Immature natural killer cell (primary cell): Measurements from ENCODE around the gene TRIM77. TPM values are rescaled to one million over a fixed set of nuclear protein-coding genes. Genes with fewer than 3 reads are reported as not detected.
"Not testable (repeated sequence)": the region's sequence is repeated elsewhere in the genome, so short reads cannot be mapped to it uniquely, and the experiment has no call there.

Source experiments
- DNase-seq, 3 donors: peaks; one replicate each; pipeline ENCODE4 v3.0.0; 2022; ENCODE audit warnings: mixed read lengths in 1 of 3
- H3K27ac Mint-ChIP-seq, 6 donors: one replicate each; pipeline ENCODE4 v1.8.0; 2020; ENCODE audit warnings: mixed read lengths in 6 of 6, mild to moderate bottlenecking in 5 of 6, inconsistent platforms in 4 of 6, moderate library complexity in 3 of 6
- H3K27me3 Mint-ChIP-seq, 3 donors: one replicate each; pipeline ENCODE4 v1.8.0; 2020 to 2021; ENCODE audit warnings: low read depth in 3 of 3, mild to moderate bottlenecking in 3 of 3, mixed read lengths in 3 of 3, moderate library complexity in 3 of 3, inconsistent platforms in 1 of 3
- H3K36me3 Mint-ChIP-seq, 3 donors: one replicate each; pipeline ENCODE4 v1.8.0; 2020; ENCODE audit warnings: mixed read lengths in 3 of 3, inconsistent platforms in 2 of 3, mild to moderate bottlenecking in 2 of 3
- H3K4me1 Mint-ChIP-seq, 2 donors: one replicate each; pipeline ENCODE4 v1.8.0; 2020; ENCODE audit warnings: inconsistent platforms in 2 of 2, mild to moderate bottlenecking in 2 of 2, mixed read lengths in 2 of 2, moderate library complexity in 1 of 2
- H3K4me3 Mint-ChIP-seq, 5 donors: one replicate each; pipeline ENCODE4 v1.8.0; 2020; ENCODE audit warnings: mild to moderate bottlenecking in 5 of 5, mixed read lengths in 5 of 5, inconsistent platforms in 3 of 5, moderate library complexity in 3 of 5
- H3K9me3 Mint-ChIP-seq, 6 donors: one replicate each; pipeline ENCODE4 v1.8.0; 2020; ENCODE audit warnings: mild to moderate bottlenecking in 6 of 6, mixed read lengths in 6 of 6, inconsistent platforms in 4 of 6, moderate library complexity in 3 of 6
- polyA plus RNA-seq, 3 donors: library from polyadenylated mRNA; unstranded; fragments of 300-500 nt; fragmentation: Illumina TruSeq; gene quantifications; one replicate each; pipeline ENCODE4 v1.2.3, GENCODE V29; 2021

Gene TRIM77
- not detected for polyA plus RNA-seq

GRCh38 chr11:89709999-89710398 is at the start of gene TRIM77:
TRIM77 (plus strand) TSS chr11:89710299; CDS start chr11:89710299, 0 bp downstream.
- not testable (repeated sequence) for H3K36me3 Mint-ChIP-seq, H3K4me3 Mint-ChIP-seq, H3K27ac Mint-ChIP-seq, H3K4me1 Mint-ChIP-seq, H3K27me3 Mint-ChIP-seq, DNase-seq
- H3K9me3 Mint-ChIP-seq, result peaks cover 5 to 33% (median 16%) of the 10 kb centered on the region in 6 donors

- no peak for DNase-seq
- H3K27ac Mint-ChIP-seq, result no peak overlapping the region
- no peaks in the 10 kb centered on the region for H3K4me1 Mint-ChIP-seq
- peaks cover 0 to 3% (median 2%) of the 10 kb centered on the region in 3 donors for H3K27me3 Mint-ChIP-seq
- H3K4me3 Mint-ChIP-seq, result no peak overlapping the region
- no peaks in the 10 kb centered on the region for H3K36me3 Mint-ChIP-seq
- H3K9me3 Mint-ChIP-seq, result peaks cover 0 to 14% (median 2%) of the 10 kb centered on the region in 6 donors
These were observed 43.1 kb upstream of the TRIM77 start for GRCh38 chr11:89667001-89667400.

- H3K27me3 Mint-ChIP-seq, H3K36me3 Mint-ChIP-seq, H3K4me3 Mint-ChIP-seq, H3K4me1 Mint-ChIP-seq, H3K27ac Mint-ChIP-seq, DNase-seq: not testable (repeated sequence)
- H3K9me3 Mint-ChIP-seq, result peaks cover 0 to 14% (median 2%) of the 10 kb centered on the region in 6 donors
These were observed 41.9 kb upstream of the TRIM77 start for GRCh38 chr11:89668158-89668557.

- DNase-seq, H3K4me1 Mint-ChIP-seq, H3K27me3 Mint-ChIP-seq, H3K27ac Mint-ChIP-seq, H3K4me3 Mint-ChIP-seq, H3K36me3 Mint-ChIP-seq: not testable (repeated sequence)
- peaks cover 0 to 18% (median 3%) of the 10 kb centered on the region in 6 donors for H3K9me3 Mint-ChIP-seq
These were observed 40.5 kb upstream of the TRIM77 start for GRCh38 chr11:89669586-89669985.

- not testable (repeated sequence) for H3K4me1 Mint-ChIP-seq, H3K27ac Mint-ChIP-seq, H3K27me3 Mint-ChIP-seq, DNase-seq, H3K4me3 Mint-ChIP-seq, H3K36me3 Mint-ChIP-seq
- H3K9me3 Mint-ChIP-seq, result peaks cover 0 to 18% (median 3%) of the 10 kb centered on the region in 6 donors
These were observed 40.0 kb upstream of the TRIM77 start for GRCh38 chr11:89669993-89670669.

GRCh38 chr11:89672547-89672946 is 37.6 kb upstream of the TRIM77 start:
- H3K4me1 Mint-ChIP-seq, H3K4me3 Mint-ChIP-seq, H3K27ac Mint-ChIP-seq, DNase-seq, H3K36me3 Mint-ChIP-seq, H3K27me3 Mint-ChIP-seq: not testable (repeated sequence)
- H3K9me3 Mint-ChIP-seq, result peaks cover 0 to 30% (median 3%) of the 10 kb centered on the region in 6 donors

GRCh38 chr11:89673380-89673779 is 36.7 kb upstream of the TRIM77 start:
- H3K4me3 Mint-ChIP-seq, H3K27me3 Mint-ChIP-seq, H3K4me1 Mint-ChIP-seq, H3K36me3 Mint-ChIP-seq, DNase-seq, H3K27ac Mint-ChIP-seq: not testable (repeated sequence)
- H3K9me3 Mint-ChIP-seq, result peaks cover 0 to 34% (median 2%) of the 10 kb centered on the region in 6 donors

- H3K27ac Mint-ChIP-seq, H3K36me3 Mint-ChIP-seq, DNase-seq, H3K27me3 Mint-ChIP-seq, H3K4me1 Mint-ChIP-seq, H3K4me3 Mint-ChIP-seq: not testable (repeated sequence)
- H3K9me3 Mint-ChIP-seq, result peaks cover 0 to 40% (median 7%) of the 10 kb centered on the region in 6 donors
These were observed 34.7 kb upstream of the TRIM77 start for GRCh38 chr11:89675383-89675782.

- peaks cover 0 to 38% (median 7%) of the 10 kb centered on the region in 6 donors for H3K9me3 Mint-ChIP-seq
- H3K36me3 Mint-ChIP-seq, DNase-seq, H3K27me3 Mint-ChIP-seq, H3K4me3 Mint-ChIP-seq, H3K4me1 Mint-ChIP-seq, H3K27ac Mint-ChIP-seq: not testable (repeated sequence)
These were observed 34.2 kb upstream of the TRIM77 start for GRCh38 chr11:89675948-89676347.

- H3K9me3 Mint-ChIP-seq, result peaks cover 1 to 41% (median 17%) of the 10 kb centered on the region in 6 donors
- H3K27me3 Mint-ChIP-seq, H3K4me3 Mint-ChIP-seq, H3K27ac Mint-ChIP-seq, H3K36me3 Mint-ChIP-seq, DNase-seq, H3K4me1 Mint-ChIP-seq: not testable (repeated sequence)
These were observed 3.0 kb upstream of the TRIM77 start for GRCh38 chr11:89707080-89707479.

GRCh38 chr11:89724866-89725498 is 14.9 kb downstream of the TRIM77 start:
- not testable (repeated sequence) for H3K36me3 Mint-ChIP-seq, H3K27ac Mint-ChIP-seq, H3K27me3 Mint-ChIP-seq, H3K4me3 Mint-ChIP-seq, DNase-seq, H3K4me1 Mint-ChIP-seq
- peaks cover 2 to 26% (median 10%) of the 10 kb centered on the region in 6 donors for H3K9me3 Mint-ChIP-seq

GRCh38 chr11:89730215-89730614 is 20.1 kb downstream of the TRIM77 start:
- peaks cover 3 to 35% (median 12%) of the 10 kb centered on the region in 6 donors for H3K9me3 Mint-ChIP-seq
- not testable (repeated sequence) for H3K36me3 Mint-ChIP-seq, H3K27me3 Mint-ChIP-seq, H3K27ac Mint-ChIP-seq, H3K4me1 Mint-ChIP-seq, DNase-seq, H3K4me3 Mint-ChIP-seq

- Mint-ChIP-seq H3K27me3 (peaks cover 0 to 2% (median 0%) of the 10 kb centered on the region in 3 donors), H3K4me3 (no peak overlapping the region), H3K27ac (no peak overlapping the region), H3K9me3 (peaks cover 0 to 15% (median 4%) of the 10 kb centered on the region in 6 donors), H3K36me3 (no peaks in the 10 kb centered on the region), H3K4me1 (no peaks in the 10 kb centered on the region)
- DNase-seq, result no peak
These were observed 26.5 kb downstream of the TRIM77 start for GRCh38 chr11:89736566-89736965.

- H3K27ac Mint-ChIP-seq, result no peak overlapping the region
- DNase-seq, result no peak
- peaks cover 0 to 17% (median 4%) of the 10 kb centered on the region in 6 donors for H3K9me3 Mint-ChIP-seq
- H3K27me3 Mint-ChIP-seq, result peaks cover 0 to 2% (median 0%) of the 10 kb centered on the region in 3 donors
- H3K4me3 Mint-ChIP-seq, result no peak overlapping the region
- no peaks in the 10 kb centered on the region for H3K4me1 Mint-ChIP-seq
- H3K36me3 Mint-ChIP-seq, result no peaks in the 10 kb centered on the region
These were observed 27.0 kb downstream of the TRIM77 start for GRCh38 chr11:89737116-89737515.
